Smooth muscle cell (in vitro differentiated cells): Measurements from ENCODE around the gene ZNF358. TPM values are rescaled to one million over a fixed set of nuclear protein-coding genes. Genes with fewer than 3 reads are reported as not detected.

Experiments used
- DNase-seq: peaks from one replicate; lab custom pipeline; 2025; ENCODE audit not compliant: unreplicated experiment; lab: John Stamatoyannopoulos, UW
- H2AFZ ChIP-seq: fragments of 200-600 bp; sonication (generic); 2 replicates; pipeline ENCODE4 v1.6.0; 2016; ENCODE audit warnings: antibody characterized with exemption, low read depth, mild to moderate bottlenecking
- H3F3A ChIP-seq: fragments of 200-600 bp; sonication (generic); 2 replicates; pipeline ENCODE4 v1.6.0; 2017; ENCODE audit warnings: antibody characterized with exemption, low read depth
- H3K27ac ChIP-seq: fragments of 200-600 bp; sonication (generic); 2 replicates; pipeline ENCODE4 v1.5.1; 2016; ENCODE audit warnings: low read depth, mild to moderate bottlenecking
- H3K27me3 ChIP-seq: fragments of 200-600 bp; sonication (generic); 2 replicates; pipeline ENCODE4 v1.6.1; 2016; ENCODE audit warnings: low read depth, mild to moderate bottlenecking
- H3K36me3 ChIP-seq: fragments of 200-600 bp; sonication (generic); 2 replicates; pipeline ENCODE4 v1.5.1; 2016; ENCODE audit warnings: low read depth
- H3K4me1 ChIP-seq: fragments of 200-600 bp; sonication (generic); 2 replicates; pipeline ENCODE4 v1.5.1; 2016; ENCODE audit warnings: low read depth
- H3K4me2 ChIP-seq: fragments of 200-600 bp; sonication (generic); 2 replicates; pipeline ENCODE4 v1.6.0; 2016; ENCODE audit warnings: mild to moderate bottlenecking
- H3K4me3 ChIP-seq: fragments of 200-600 bp; sonication (generic); 2 replicates; pipeline ENCODE4 v1.5.1; 2016; ENCODE audit warnings: mild to moderate bottlenecking
- H3K79me2 ChIP-seq: fragments of 200-600 bp; sonication (generic); 2 replicates; pipeline ENCODE4 v1.6.0; 2016; ENCODE audit warnings: low read depth, mild to moderate bottlenecking
- H3K9ac ChIP-seq: fragments of 200-600 bp; sonication (generic); 2 replicates; pipeline ENCODE4 v1.6.0; 2016; ENCODE audit warnings: low read depth
- H3K9me3 ChIP-seq: fragments of 200-600 bp; sonication (generic); replicated peaks from 2 replicates; pipeline ENCODE4 v1.5.1; 2016; ENCODE audit warnings: low read depth
- H4K20me1 ChIP-seq: fragments of 200-600 bp; sonication (generic); 2 replicates; pipeline ENCODE4 v1.6.0; 2016; ENCODE audit warnings: low read depth
- WGBS: methylation state at CpG from one replicate; pipeline ENCODE4 v1.1.7; 2016; ENCODE audit warnings: low lambda C conversion rate; 5-methylcytosine and 5-hydroxymethylcytosine counted together
- polyA plus RNA-seq: library from polyadenylated mRNA; unstranded; fragments of >200 nt; fragmentation: Nextera tagmentation; extraction: Ambion mirVana; gene quantifications from 2 replicates; pipeline ENCODE4 v1.2.1, GENCODE V29; 2016
- total RNA-seq: library from RNA; depleted of rRNA; stranded (reverse); fragments of >200 nt; gene quantifications from 2 replicates; pipeline ENCODE4 v1.2.3, GENCODE V29; 2014
- TF ChIP-seq, protein P1 (sequence below): fragments of 200-600 bp; sonication (generic); IDR thresholded peaks from 2 replicates; pipeline ENCODE4 v1.5.1; 2017; ENCODE audit warnings: borderline replicate concordance, mild to moderate bottlenecking, antibody characterized with exemption; ENCODE audit not compliant: insufficient read depth, poor library complexity, severe bottlenecking

ZNF358 gene
- total and polyA plus RNA-seq, 2 experiments from 2014 or later = 40.8 to 67.2 TPM

DNA sequence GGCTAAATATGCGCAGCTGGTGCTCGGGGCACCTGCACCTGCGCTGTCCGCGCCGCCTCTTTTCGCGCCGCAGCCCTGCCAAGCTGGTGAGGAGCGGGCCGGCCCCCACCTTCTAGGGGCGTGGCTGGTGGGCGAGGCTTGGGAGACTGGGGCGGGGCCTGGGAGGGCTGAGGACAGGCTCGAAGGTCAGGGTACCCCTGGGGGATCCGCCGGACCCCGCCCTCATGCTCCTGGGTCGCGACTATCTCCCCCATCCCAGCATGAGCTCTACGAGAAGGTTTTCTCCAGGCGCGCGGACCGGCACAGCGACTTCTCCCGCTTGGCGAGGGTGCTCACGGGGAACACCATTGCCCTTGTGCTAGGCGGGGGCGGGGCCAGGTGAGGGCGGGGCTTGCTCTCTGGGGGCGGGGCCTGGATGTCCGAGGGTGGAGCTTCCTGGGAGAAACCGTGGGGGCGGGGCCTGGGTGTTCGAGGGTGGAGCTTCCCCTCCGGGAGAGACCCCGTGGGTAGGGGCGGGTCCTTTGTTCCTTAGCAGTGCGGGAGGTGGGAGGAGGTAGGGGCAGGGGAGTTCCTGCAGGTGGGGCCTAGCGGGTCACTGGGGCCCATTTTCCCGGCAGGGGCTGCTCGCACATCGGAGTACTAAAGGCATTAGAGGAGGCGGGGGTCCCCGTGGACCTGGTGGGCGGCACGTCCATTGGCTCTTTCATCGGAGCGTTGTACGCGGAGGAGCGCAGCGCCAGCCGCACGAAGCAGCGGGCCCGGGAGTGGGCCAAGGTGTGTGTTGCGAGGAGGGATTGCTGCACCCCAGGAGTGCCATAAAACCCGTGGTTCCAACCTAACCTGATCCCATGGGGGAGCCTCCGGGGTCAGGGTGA, 39.3 kb downstream of the ZNF358 start:
- no peaks in the 10 kb centered on the region for H3K27me3 ChIP-seq
- no peaks in the 10 kb centered on the region for H3K79me2 ChIP-seq
- no peaks in the 10 kb centered on the region for H4K20me1 ChIP-seq
- no peaks in the 10 kb centered on the region for H3K9me3 ChIP-seq
- TF ChIP-seq, protein P1, sequence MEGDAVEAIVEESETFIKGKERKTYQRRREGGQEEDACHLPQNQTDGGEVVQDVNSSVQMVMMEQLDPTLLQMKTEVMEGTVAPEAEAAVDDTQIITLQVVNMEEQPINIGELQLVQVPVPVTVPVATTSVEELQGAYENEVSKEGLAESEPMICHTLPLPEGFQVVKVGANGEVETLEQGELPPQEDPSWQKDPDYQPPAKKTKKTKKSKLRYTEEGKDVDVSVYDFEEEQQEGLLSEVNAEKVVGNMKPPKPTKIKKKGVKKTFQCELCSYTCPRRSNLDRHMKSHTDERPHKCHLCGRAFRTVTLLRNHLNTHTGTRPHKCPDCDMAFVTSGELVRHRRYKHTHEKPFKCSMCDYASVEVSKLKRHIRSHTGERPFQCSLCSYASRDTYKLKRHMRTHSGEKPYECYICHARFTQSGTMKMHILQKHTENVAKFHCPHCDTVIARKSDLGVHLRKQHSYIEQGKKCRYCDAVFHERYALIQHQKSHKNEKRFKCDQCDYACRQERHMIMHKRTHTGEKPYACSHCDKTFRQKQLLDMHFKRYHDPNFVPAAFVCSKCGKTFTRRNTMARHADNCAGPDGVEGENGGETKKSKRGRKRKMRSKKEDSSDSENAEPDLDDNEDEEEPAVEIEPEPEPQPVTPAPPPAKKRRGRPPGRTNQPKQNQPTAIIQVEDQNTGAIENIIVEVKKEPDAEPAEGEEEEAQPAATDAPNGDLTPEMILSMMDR = no peak
- no peaks in the 10 kb centered on the region for H3F3A ChIP-seq
- H3K4me1 ChIP-seq = no peaks in the 10 kb centered on the region
- no peaks in the 10 kb centered on the region for H3K36me3 ChIP-seq
- no peak overlapping the region for H3K4me3 ChIP-seq
- no peak overlapping the region for H3K9ac ChIP-seq
- no peak for DNase-seq
- no peak overlapping the region for H3K27ac ChIP-seq
- 92% methylated on average over 27 of the region's 62 CpGs for WGBS
- no peak overlapping the region for H2AFZ ChIP-seq
- H3K4me2 ChIP-seq = no peak overlapping the region

DNA sequence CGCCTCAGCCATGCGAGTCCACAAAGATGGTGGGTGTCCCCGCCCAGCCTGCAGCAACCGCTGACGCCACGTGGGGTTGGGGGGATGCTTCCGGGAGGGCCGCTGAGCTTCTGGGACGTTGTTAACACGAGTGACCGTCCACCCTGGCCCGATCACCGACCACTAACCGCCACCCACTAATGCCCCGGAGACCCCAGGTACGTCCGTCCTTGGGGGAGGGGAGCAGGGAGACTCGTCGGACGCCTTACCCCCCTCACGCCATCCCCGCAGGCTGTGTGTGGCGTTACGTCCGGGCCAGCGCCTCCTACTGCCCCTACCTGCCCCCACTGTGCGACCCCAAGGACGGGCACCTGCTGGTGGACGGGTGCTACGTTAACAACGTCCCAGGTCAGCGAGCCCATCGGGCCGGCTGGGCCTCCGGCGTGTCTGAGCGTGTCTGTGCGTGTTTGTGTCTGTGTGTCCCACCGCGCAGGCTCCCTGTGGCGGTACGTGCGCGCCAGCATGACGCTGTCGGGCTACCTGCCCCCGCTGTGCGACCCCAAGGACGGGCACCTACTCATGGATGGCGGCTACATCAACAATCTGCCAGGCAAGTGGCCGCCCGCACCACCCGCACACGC, 40.9 kb downstream of the ZNF358 start:
- Histone ChIP-seq H3K27ac (no peak overlapping the region), H3K79me2 (no peaks in the 10 kb centered on the region), H3K9me3 (no peaks in the 10 kb centered on the region), H3K4me1 (no peaks in the 10 kb centered on the region), H3K4me2 (no peak overlapping the region), H3K27me3 (no peaks in the 10 kb centered on the region), H3K4me3 (no peak overlapping the region), H3K36me3 (no peaks in the 10 kb centered on the region), H4K20me1 (no peaks in the 10 kb centered on the region), H3F3A (no peaks in the 10 kb centered on the region), H3K9ac (no peak overlapping the region), H2AFZ (no peak overlapping the region)
- DNase-seq = no peak
- 98% methylated on average over 45 of the region's 54 CpGs for WGBS
- TF ChIP-seq, protein P1 = no peak

DNA sequence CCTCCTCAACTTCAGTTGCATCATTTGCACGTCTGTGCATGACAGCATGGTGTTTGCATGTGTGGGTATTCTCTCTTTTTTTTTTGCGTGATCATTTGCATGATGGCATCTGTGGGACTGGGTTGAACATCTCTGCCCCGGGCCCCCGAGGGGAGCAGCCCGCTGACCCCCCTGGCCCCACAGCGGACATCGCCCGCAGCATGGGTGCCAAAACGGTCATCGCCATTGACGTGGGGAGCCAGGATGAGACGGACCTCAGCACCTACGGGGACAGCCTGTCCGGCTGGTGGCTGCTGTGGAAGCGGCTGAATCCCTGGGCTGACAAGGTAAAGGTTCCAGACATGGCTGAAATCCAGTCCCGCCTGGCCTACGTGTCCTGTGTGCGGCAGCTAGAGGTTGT, 42.8 kb downstream of the ZNF358 start:
- no peak overlapping the region for H3K9ac ChIP-seq
- WGBS = 98% methylated on average over 15 of the region's 18 CpGs
- H3K4me3 ChIP-seq = no peak overlapping the region
- no peaks in the 10 kb centered on the region for H3F3A ChIP-seq
- H3K79me2 ChIP-seq = no peaks in the 10 kb centered on the region
- H3K27ac ChIP-seq = no peak overlapping the region
- H3K4me2 ChIP-seq = no peak overlapping the region
- H2AFZ ChIP-seq = no peak overlapping the region
- H3K27me3 ChIP-seq = no peaks in the 10 kb centered on the region
- no peaks in the 10 kb centered on the region for H3K4me1 ChIP-seq
- H3K9me3 ChIP-seq = no peaks in the 10 kb centered on the region
- DNase-seq = no peak
- no peaks in the 10 kb centered on the region for H3K36me3 ChIP-seq
- TF ChIP-seq, protein P1 = no peak
- H4K20me1 ChIP-seq = no peaks in the 10 kb centered on the region
